ENCODE measurements around the gene MORN5.

- TF ChIP-seq ZFP3 (CRISPR knock-in tag; IDR thresholded peaks at IDR 0.05) (no peak), PATZ1 (CRISPR knock-in tag; IDR thresholded peaks at IDR 0.05; ENCODE audit: borderline replicate concordance) (no peak), TSHZ2 (CRISPR knock-in tag; IDR thresholded peaks at IDR 0.05) (no peak), PPARA (CRISPR knock-in tag; IDR thresholded peaks at IDR 0.05; ENCODE audit: borderline replicate concordance) (no peak), ZFP30 (CRISPR knock-in tag; IDR thresholded peaks at IDR 0.05) (no peak), OSR1 (CRISPR knock-in tag; IDR thresholded peaks at IDR 0.05) (no peak), ISL1 (CRISPR knock-in tag; IDR thresholded peaks at IDR 0.05) (no peak), ARNTL (CRISPR knock-in tag; IDR thresholded peaks at IDR 0.05; ENCODE audit: borderline replicate concordance, low read depth) (no peak), GLIS3 (CRISPR knock-in tag; IDR thresholded peaks at IDR 0.05) (no peak)
These were observed 15.8 kb upstream of the MORN5 start for GRCh38 chr9:122143876-122144405.

Data from SK-N-SH treated with all-trans-retinoic acid at 6 μM for 48 hours (cell line).